Psoas muscle (tissue), 8 donors: Measurements from ENCODE around the gene NRCAM. TPM values are rescaled to one million over a fixed set of nuclear protein-coding genes. Genes with fewer than 3 reads are reported as not detected.

Experiments used
- ATAC-seq, 4 donors: fragments of 200-7000 bp; cut with Tn5 transposase; one replicate each; pipeline ENCODE4 v1.9.1; 2020; ENCODE audit warnings: moderate library complexity in 3 of 4, mild to moderate bottlenecking in 2 of 4
- DNase-seq, 2 donors: peaks; one replicate each; pipeline ENCODE4 v3.0.0-alpha.2; 2020
- H3K27ac ChIP-seq: fragments of 200-600 bp; one replicate; pipeline ENCODE4 v1.8.0; 2022
- H3K27me3 ChIP-seq, 3 donors: fragments of 200-600 bp in 1 of 3; one replicate each; pipeline versions ENCODE4 v1.6.1 to v1.8.0; 2013 to 2022; ENCODE audit warnings: low read length in 2 of 3, mild to moderate bottlenecking in 2 of 3, moderate library complexity in 1 of 3; ENCODE audit not compliant: insufficient read depth in 3 of 3
- H3K36me3 ChIP-seq, 2 donors: fragments of 200-600 bp in 1 of 2; one replicate each; pipeline versions ENCODE4 v1.6.1 to v1.8.0; 2013 to 2022; ENCODE audit warnings: low read depth in 1 of 2, mild to moderate bottlenecking in 1 of 2, moderate library complexity in 1 of 2; ENCODE audit not compliant: insufficient read depth in 1 of 2
- H3K4me1 ChIP-seq: fragments of 200-600 bp; one replicate; pipeline ENCODE4 v1.8.0; 2022
- H3K4me3 ChIP-seq: fragments of 200-600 bp; one replicate; pipeline ENCODE4 v1.8.0; 2022; ENCODE audit warnings: mild to moderate bottlenecking
- H3K9me3 ChIP-seq: fragments of 200-600 bp; one replicate; pipeline ENCODE4 v1.8.0; 2022
- WGBS, 3 donors: extraction: QIAGEN DNeasy Blood & Tissue Kit; methylation state at CpG; one replicate each; pipeline versions ENCODE4 v1.1.6 to v1.1.7; 2013; 5-methylcytosine and 5-hydroxymethylcytosine counted together
- intact Hi-C, 2 donors: fragments of 100-400 bp; cut with DNase I; formaldehyde crosslinking; loops; one replicate each; pipeline versions ENCODE4 v1.11.0 to v1.14.2; 2022
- polyA plus RNA-seq, 3 donors: library from polyadenylated mRNA; stranded (reverse); fragments of 200-250 nt; gene quantifications; one replicate each; pipeline ENCODE4 v1.2.3, GENCODE V29; 2013
- total RNA-seq, 4 donors: library from RNA; stranded (reverse); fragmentation: NEBNext Ultra II Directional in 2 of 4; extraction: Animal tissue kit (Norgen Biotek cat#: 25700) in 2 of 4; gene quantifications; one replicate each; pipeline versions ENCODE4 v1.2.1 to v1.2.4, GENCODE V29; 2021 to 2023
- TF ChIP-seq, protein P1 (sequence below): fragments of 200-600 bp; IDR thresholded peaks from one replicate; pipeline ENCODE4 v1.8.0; 2022; ENCODE audit warnings: antibody characterized with exemption
- donor health status: healthy with polysubstance abuse.
- donor health status: DM: no; HTN: no; CAD: no; lungs with moderate emphysema.
- donor health status: Bipolar disorder and iron deficiency.
- donor health status: healthy.
- donor health status: DM: yes; HTN: yes; CAD: no.
- donor health status: DM: no; HTN: no; CAD: no.
- donor health status: DM: no; HTN: no; CAD: no.
- donor health status: DM: yes; HTN: yes; CAD: no.

The NRCAM gene
- total and polyA plus RNA-seq, 7 donors = 0.06 to 1.8 (median 0.55) TPM

GRCh38 chr7:108286290-108286904 lies 169.8 kb downstream of the NRCAM start:
- Histone ChIP-seq H3K27ac (no peak overlapping the region), H3K4me3 (no peak overlapping the region), H3K4me1 (no peaks in the 10 kb centered on the region), H3K27me3 (no peaks in the 10 kb centered on the region), H3K36me3 (no peaks in the 10 kb centered on the region), H3K9me3 (no peaks in the 10 kb centered on the region)
- intact Hi-C loops = no loop called here
- 69 to 83% (median 80%) methylated on average over 9 of the region's 9 CpGs for WGBS, 3 donors
- no peak for DNase-seq
- ATAC-seq = no peak
- TF ChIP-seq, protein P1, sequence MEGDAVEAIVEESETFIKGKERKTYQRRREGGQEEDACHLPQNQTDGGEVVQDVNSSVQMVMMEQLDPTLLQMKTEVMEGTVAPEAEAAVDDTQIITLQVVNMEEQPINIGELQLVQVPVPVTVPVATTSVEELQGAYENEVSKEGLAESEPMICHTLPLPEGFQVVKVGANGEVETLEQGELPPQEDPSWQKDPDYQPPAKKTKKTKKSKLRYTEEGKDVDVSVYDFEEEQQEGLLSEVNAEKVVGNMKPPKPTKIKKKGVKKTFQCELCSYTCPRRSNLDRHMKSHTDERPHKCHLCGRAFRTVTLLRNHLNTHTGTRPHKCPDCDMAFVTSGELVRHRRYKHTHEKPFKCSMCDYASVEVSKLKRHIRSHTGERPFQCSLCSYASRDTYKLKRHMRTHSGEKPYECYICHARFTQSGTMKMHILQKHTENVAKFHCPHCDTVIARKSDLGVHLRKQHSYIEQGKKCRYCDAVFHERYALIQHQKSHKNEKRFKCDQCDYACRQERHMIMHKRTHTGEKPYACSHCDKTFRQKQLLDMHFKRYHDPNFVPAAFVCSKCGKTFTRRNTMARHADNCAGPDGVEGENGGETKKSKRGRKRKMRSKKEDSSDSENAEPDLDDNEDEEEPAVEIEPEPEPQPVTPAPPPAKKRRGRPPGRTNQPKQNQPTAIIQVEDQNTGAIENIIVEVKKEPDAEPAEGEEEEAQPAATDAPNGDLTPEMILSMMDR = no peak

- no peak overlapping the region for H3K4me3 ChIP-seq
- TF ChIP-seq, protein P1 = no peak
- no peaks in the 10 kb centered on the region for H3K4me1 ChIP-seq
- no peak for ATAC-seq
- DNase-seq = no peak
- H3K27ac ChIP-seq = no peak overlapping the region
- H3K36me3 ChIP-seq = no peaks in the 10 kb centered on the region
- H3K27me3 ChIP-seq = no peaks in the 10 kb centered on the region
- WGBS, 3 donors = 47 to 73% (median 69%) methylated on average over 2 of the region's 2 CpGs
- H3K9me3 ChIP-seq = no peaks in the 10 kb centered on the region
- intact Hi-C loops = no loop called here
Measured at GRCh38 chr7:108285778-108286177, 170.5 kb downstream of the NRCAM start.

- DNase-seq = no peak
- no peak overlapping the region for H3K27ac ChIP-seq
- intact Hi-C loops = no loop called here
- ATAC-seq = no peak
- no peaks in the 10 kb centered on the region for H3K9me3 ChIP-seq
- no peaks in the 10 kb centered on the region for H3K36me3 ChIP-seq
- no peak overlapping the region for H3K4me3 ChIP-seq
- no peaks in the 10 kb centered on the region for H3K27me3 ChIP-seq
- 88 to 96% (median 89%) methylated on average over 2 of the region's 2 CpGs for WGBS, 3 donors
- H3K4me1 ChIP-seq = no peaks in the 10 kb centered on the region
- TF ChIP-seq, protein P1 = no peak
Measured at GRCh38 chr7:108285003-108285368, 171.2 kb downstream of the NRCAM start.

- H3K27me3 ChIP-seq = no peaks in the 10 kb centered on the region
- WGBS, 3 donors = 74 to 75% (median 74%) methylated on average over 6 of the region's 6 CpGs
- H3K9me3 ChIP-seq = no peaks in the 10 kb centered on the region
- no peak overlapping the region for H3K4me3 ChIP-seq
- TF ChIP-seq, protein P1 = no peak
- H3K27ac ChIP-seq = no peak overlapping the region
- intact Hi-C loops = no loop called here
- H3K4me1 ChIP-seq = no peaks in the 10 kb centered on the region
- DNase-seq (no peak), ATAC-seq (no peak)
- H3K36me3 ChIP-seq = no peaks in the 10 kb centered on the region
Measured at GRCh38 chr7:108284349-108285002, 171.8 kb downstream of the NRCAM start.
